GM18867 (cell line): ENCODE measurements around the gene ACO1.
"Not testable (repeated sequence)": the region's sequence is repeated elsewhere in the genome, so short reads cannot be mapped to it uniquely, and the experiment has no call there.

Experiments
- ATAC-seq: cut with Tn5 transposase; IDR thresholded peaks from one replicate; pipeline ENCODE4 v1.9.1; 2021; ENCODE audit warnings: mild to moderate bottlenecking, moderate library complexity; ENCODE audit not compliant: unreplicated experiment

The ACO1 gene

DNA sequence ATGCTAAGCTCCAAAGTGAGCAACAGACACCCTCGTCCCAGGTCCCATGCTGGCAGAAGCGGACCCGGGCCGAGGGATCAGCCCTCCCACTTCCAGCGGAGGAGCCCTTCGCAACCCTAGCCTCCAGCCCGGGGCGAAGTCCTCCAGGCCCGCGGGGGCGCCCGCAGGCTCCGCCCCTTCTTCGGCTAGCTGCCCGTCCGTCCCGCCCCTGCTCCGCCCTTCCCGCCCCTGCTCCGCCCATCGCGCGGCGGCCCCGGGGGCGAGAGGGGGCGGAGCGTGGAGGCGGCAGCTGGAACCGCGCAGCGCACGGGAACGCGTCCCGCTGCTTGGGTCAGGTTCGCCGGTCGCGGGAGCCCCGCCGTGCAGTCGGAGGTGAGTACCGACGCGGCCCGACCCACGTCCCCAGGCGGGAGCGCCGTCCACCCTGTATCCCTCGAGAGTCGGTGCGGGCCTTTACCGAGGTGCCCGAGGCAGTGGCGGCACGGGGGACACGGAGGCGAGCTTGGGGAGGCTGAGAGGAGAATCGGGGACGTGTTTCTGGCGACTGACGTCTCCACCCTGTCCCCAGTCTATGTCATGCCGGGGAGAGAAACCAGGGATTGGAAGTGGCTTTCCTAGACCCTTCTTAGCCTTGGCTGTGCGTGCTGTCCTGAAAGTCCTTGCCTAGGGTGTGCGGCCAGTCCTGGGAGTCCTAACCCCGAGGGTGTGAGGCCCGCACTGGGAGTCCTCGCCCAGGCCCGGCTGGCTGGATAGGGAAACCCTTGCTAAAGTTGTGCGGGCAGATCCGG is at the start of gene ACO1:
Gene ACO1, plus strand, starts transcription at position 280 of the 788 bp plus-strand sequence. CDS start 20,864 bp downstream, outside the sequence.
- peak; percentile 97 for ATAC-seq

DNA sequence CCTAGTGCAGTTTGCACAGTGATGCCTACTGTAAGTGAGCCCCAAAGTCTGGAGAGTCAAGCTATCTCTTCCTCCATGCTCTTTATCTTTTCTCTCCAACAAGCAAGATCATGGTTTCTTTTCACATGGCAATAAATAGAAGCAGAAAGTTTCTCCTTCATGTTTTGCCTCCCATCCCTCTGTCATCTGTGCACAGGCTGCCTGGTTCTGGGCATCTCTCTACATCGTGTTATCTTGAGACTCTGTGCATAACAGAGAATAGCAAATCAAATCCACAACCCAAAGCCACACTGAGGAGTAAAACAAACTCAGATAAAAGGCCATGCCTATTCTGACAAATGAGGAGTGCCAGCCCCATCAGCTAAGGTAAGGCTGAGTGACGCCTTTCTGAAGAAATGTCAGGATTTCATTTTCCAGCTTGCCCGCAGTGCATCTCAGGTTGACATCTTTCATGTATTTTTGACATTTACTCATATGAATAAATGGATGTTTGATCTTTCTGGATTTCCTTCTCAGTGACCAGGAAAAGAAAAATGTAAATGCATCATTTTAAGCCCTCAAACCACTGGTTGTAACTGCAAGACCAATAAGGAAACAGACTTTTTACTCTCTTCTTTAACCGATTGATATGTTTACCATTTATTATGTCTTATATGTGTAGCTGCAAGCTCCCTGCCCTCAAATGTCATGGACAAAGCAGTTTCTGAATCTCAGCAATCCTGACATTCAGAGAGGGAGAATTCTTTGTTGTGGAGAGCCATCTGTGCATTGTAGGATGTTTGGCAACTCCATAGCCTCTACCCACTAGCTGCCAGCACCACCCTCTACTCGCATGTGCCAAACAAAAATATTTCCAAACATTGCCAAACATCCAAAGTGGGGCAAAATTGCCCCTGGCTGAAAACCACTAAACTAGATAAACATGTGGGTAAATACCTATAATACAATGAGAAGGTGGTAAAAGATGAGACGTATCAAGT is 49.2 kb upstream of the ACO1 start:
- no peak for ATAC-seq

DNA sequence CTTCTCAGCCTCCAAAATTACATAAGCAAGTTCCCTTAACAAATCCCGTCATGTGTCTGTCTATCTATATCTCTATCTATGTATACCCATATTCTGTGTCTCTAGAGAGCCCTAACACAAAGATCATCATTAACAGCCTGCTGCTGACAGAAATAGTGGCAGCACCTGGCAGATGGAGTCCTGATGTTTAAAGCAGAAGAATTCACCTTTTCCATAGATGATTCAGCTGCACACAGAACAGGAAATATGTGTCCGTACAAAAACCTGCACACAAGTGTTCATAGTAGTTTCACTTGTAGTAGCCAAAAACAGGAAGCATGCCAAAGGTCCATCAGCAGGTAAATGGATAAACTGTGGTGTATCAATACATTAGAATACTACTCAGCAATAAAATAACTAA is 45.0 kb upstream of the ACO1 start:
- ATAC-seq: peak; percentile 70

- no peak for ATAC-seq
These were observed 44.1 kb upstream of the ACO1 start for GRCh38 chr9:32340361-32340760.

DNA sequence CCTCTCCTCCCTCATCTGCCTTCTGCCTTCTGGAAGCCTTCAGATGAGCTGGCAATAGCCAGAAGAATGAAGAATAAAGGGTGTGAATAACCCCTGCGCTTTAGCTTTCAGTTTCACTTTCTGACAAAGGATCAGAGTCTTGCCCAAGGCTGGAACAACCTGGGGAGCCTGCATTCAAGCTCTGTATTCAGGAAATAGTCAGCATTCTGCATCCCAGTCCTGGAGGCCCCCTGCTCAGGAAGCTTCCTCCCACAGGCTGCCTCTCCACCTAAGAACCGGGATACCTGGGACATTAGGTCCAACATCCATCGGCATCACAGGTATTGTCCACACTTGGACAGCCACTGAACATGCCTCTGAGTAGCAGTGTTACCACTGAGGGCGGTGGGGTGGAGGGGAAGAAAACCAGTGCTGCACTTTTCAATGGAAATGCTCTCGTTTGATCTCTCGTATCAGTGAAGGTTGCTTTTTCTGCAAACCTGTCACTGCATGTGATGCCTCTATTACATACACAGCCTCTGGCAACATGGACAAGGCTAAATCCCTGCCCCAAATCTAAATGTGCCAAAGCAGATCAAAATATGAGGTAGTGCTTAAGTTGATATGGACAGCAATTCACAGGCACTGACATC is 39.8 kb upstream of the ACO1 start:
- ATAC-seq: peak; percentile 35

DNA sequence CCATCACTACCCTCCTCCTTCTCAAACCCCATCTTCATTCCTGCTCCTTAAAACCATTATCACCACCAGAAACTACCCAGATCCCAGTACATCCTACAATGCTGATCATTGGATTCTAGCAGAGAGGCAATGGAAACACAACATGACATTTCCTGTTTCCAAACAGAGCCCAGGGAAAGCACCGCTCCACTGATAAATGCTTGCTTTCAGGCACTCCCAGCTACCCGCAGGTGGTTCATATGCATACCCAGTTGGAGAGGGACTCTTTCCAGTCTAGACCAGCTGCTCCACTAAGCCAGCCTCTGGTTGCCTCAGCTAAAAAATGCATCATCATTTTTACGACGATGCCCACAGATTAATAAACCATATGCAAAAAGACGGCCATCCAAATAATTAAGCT is 39.2 kb upstream of the ACO1 start:
- no peak for ATAC-seq

GRCh38 chr9:32347571-32347970 is 36.9 kb upstream of the ACO1 start:
- no peak for ATAC-seq

- ATAC-seq: no peak
These were observed 36.2 kb upstream of the ACO1 start for GRCh38 chr9:32348106-32348695.

DNA sequence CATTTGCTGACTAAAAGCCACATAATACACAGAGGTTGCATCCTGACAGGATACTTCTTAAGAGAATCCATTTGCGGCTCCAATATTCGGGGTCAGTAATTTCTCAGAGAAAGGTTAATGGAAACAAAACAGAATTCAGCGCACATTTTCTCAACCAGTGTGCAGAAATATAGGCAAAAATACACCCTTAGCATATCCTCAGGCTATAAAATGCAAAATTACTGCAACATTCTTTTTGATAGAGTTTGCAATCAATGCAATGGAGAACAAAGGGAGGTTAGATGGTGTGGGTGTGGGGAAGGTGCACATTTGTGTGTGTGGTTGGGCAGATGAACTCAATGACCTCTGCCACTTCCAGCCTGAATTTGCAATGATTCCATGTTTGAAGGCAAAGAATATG is 35.4 kb upstream of the ACO1 start:
- no peak for ATAC-seq

DNA sequence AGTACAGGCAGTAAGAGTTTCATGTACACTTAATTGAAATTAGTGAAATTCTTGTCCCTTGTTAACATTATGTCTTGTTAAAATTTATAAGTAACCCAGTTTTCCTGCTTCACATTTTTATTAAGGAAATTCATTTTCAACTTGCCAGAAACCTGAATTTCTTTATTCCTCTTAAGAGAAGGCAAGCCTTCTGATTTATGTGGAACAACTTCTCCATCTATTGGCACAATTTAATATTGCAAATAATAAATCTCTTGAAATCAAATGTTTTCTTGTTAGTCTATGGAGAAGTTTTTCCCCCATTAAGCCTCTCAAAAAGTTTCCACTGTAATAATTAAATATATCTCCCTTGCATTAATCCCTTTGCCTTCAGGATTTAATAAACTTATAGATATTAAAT is 33.8 kb upstream of the ACO1 start:
- no peak for ATAC-seq

GRCh38 chr9:32351845-32352244 is 32.6 kb upstream of the ACO1 start:
- no peak for ATAC-seq

DNA sequence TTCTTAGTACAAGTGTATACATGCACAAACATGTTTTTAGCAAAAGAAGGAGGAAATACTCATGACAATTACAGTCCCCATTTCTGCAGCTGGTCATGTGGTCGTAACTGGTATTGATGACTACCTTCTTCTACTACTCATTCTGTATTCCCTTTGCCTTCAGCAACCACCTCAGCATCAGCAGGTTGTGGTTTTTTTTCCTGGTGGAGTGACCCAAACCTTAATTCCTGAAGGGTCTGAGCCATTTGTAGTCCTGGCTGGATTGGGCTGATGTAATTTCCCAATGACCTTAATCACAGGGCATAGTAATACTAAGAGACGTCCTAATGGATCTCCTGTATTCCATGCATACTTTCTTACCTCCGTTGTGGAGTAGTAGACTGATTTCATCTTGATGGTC is 31.0 kb upstream of the ACO1 start:
- ATAC-seq: not testable (repeated sequence)

- ATAC-seq: no peak
These were observed 25.0 kb upstream of the ACO1 start for GRCh38 chr9:32359452-32359851.

- no peak for ATAC-seq
These were observed 23.3 kb upstream of the ACO1 start for GRCh38 chr9:32360983-32361673.

- no peak for ATAC-seq
These were observed 13.2 kb upstream of the ACO1 start for GRCh38 chr9:32371279-32371678.

GRCh38 chr9:32371679-32372078 is 12.8 kb upstream of the ACO1 start:
- no peak for ATAC-seq

- ATAC-seq: no peak
These were observed 8.2 kb upstream of the ACO1 start for GRCh38 chr9:32376285-32376684.

DNA sequence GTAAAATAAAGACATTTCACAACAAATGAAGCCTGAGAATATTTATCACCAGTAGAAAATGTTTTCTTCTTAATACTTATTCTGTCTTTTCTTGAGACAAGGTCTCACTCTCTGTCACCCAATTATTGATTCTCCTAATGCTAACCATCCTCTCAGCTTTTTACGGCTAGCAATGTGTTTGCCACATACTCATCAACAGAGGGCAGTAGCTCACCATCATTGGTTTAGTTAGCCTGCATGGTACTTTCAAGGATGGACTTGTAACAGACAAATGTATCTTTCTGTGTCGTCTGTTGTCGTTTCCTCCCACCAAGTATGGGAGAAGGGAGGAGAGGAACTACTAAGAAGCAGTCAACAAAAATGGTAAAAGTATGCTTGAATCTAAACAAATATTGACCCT is 5.9 kb upstream of the ACO1 start:
- peak; percentile 89 for ATAC-seq

DNA sequence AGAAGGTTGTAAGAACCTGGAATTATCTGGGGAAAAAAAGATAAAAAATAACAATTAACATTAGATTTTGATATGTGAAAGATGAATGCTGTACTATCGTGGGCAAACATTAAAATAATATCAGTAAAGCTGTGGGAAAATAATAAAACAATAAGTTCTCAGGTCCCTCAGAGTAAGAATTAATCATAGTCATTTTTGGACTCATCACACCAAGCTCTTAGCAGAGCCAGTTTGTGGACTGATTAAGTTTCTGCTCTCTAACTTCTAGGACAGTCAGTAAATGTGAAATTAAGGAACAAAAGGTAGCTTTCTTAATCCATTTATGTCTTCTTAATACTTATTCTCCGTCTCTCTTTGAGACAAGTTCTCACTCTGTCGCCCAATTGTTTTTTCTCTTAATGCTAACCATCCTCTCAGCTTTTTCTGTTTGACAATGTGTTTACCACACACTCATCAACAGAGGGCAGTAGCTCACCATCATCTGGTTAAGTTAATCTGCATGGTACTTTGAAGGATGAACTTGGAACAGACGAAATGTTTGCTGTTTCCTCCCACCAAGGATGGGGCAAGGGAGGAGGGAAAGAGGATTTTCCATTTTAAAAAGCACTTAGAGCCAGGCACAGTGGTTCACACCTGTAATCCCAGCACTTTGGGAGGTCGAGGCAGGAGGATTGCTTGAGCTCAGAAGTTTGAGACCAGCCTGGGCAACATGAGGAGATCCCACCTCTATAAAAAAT is 5.3 kb upstream of the ACO1 start:
- peak; percentile 84 for ATAC-seq

GRCh38 chr9:32380944-32381343 is 3.5 kb upstream of the ACO1 start:
- no peak for ATAC-seq
